K562 (cell line): ENCODE measurements around the gene STMN3. TPM values are rescaled to one million over a fixed set of nuclear protein-coding genes. Genes with fewer than 3 reads are reported as not detected.

ENCODE experiments used
- ATF3 ChIP-seq, 2 experiments: fragments of 450-650 bp in 1 of 2; sonication (generic) in 1 of 2; formaldehyde crosslinking in 1 of 2; IDR thresholded peaks in 1 of 2; conservative IDR thresholded peaks in 1 of 2; 2 replicates each; pipeline versions ENCODE4 v1.6.1 to v1.8.1; 2016 to 2023; ENCODE audit warnings: mild to moderate bottlenecking in 2 of 2, moderate library complexity in 2 of 2, inconsistent platforms in 1 of 2, missing genetic modification reagents in 1 of 2
- CREB3L1 ChIP-seq: fragments of 450-650 bp; IDR thresholded peaks from 2 replicates; pipeline ENCODE4 v1.6.1; 2014; ENCODE audit warnings: low read depth, mild to moderate bottlenecking, moderate library complexity, borderline replicate concordance
- JUND ChIP-seq, 2 experiments: IDR thresholded peaks; 2 replicates in 1 of 2; 3 replicates in 1 of 2; pipeline ENCODE4 v1.6.1; 2011; ENCODE audit warnings: borderline replicate concordance in 2 of 2, low read depth in 2 of 2, low read length in 2 of 2, improper control_type of control experiment in 1 of 2, missing biosample characterization in 1 of 2, missing genetic modification characterization in 1 of 2, missing genetic modification reagents in 1 of 2
- PHF20 ChIP-seq: fragments of 450-650 bp; IDR thresholded peaks from 2 replicates; pipeline ENCODE4 v1.6.1; 2018; ENCODE audit not compliant: partially characterized antibody
- polyA plus RNA-seq, 8 experiments: library from polyadenylated mRNA; depleted of rRNA in 4 of 8; stranded (reverse) in 5 of 8; unstranded in 3 of 8; fragments of >200 nt; fragmentation: Nextera tagmentation in 2 of 8; fragmentation: Illumina TruSeq in 1 of 8; extraction: Ambion mirVana in 2 of 8; extraction: Trizol in 1 of 8; gene quantifications; 2 replicates each; pipeline versions ENCODE4 v1.2.1 to v1.2.3, GENCODE V29; 2011 to 2014; ENCODE audit warnings: inconsistent platforms in 1 of 8, missing spikeins in 1 of 8
- total RNA-seq, 7 experiments: library from RNA; depleted of rRNA in 6 of 7; stranded (reverse); fragments of >200 nt in 6 of 7; fragmentation: Illumina TruSeq in 2 of 7; extraction: Trizol in 2 of 7; gene quantifications; 2 replicates each; pipeline versions ENCODE4 v1.2.1 to v1.2.3, GENCODE V29; 2011 to 2021; ENCODE audit warnings: low replicate concordance in 1 of 7
- TF ChIP-seq, protein P1 (sequence below): fragments of 200-600 bp; sonication (generic); IDR thresholded peaks from one replicate; pipeline ENCODE4 v1.6.1; 2012; ENCODE audit warnings: mild to moderate bottlenecking, low read depth, low read length, inconsistent platforms
- TF ChIP-seq, protein P2 (sequence below): IDR thresholded peaks from 2 replicates; pipeline ENCODE4 v1.6.1; 2011; ENCODE audit warnings: borderline replicate concordance, low read depth, mild to moderate bottlenecking, moderate library complexity, low read length; ENCODE audit not compliant: insufficient read depth, poor library complexity, severe bottlenecking

Gene STMN3
- total and polyA plus RNA-seq, 9 of the 15 experiments (the other 6 are each of a cell fraction or from before 2014, with no cell fraction given): 0.70 to 65.6 (median 29.4) TPM

GRCh38 chr20:63642527-63643247, 10.5 kb downstream of the STMN3 start (continued):
- TF ChIP-seq ATF3 (IDR thresholded peaks at IDR 0.05) (no peak), ATF3 (CRISPR knock-in tag; conservative IDR thresholded peaks at IDR 0.05) (no peak), JUND (IDR thresholded peaks at IDR 0.05; ENCODE audit: borderline replicate concordance, low read depth, low read length) (no peak), JUND (tag; IDR thresholded peaks at IDR 0.05; ENCODE audit: borderline replicate concordance, low read depth, low read length) (no peak), CREB3L1 (0 out of 2 replicates have a peak, but pooled peaks have one; percentile 14), PHF20 (no peak)
- TF ChIP-seq, protein P1, sequence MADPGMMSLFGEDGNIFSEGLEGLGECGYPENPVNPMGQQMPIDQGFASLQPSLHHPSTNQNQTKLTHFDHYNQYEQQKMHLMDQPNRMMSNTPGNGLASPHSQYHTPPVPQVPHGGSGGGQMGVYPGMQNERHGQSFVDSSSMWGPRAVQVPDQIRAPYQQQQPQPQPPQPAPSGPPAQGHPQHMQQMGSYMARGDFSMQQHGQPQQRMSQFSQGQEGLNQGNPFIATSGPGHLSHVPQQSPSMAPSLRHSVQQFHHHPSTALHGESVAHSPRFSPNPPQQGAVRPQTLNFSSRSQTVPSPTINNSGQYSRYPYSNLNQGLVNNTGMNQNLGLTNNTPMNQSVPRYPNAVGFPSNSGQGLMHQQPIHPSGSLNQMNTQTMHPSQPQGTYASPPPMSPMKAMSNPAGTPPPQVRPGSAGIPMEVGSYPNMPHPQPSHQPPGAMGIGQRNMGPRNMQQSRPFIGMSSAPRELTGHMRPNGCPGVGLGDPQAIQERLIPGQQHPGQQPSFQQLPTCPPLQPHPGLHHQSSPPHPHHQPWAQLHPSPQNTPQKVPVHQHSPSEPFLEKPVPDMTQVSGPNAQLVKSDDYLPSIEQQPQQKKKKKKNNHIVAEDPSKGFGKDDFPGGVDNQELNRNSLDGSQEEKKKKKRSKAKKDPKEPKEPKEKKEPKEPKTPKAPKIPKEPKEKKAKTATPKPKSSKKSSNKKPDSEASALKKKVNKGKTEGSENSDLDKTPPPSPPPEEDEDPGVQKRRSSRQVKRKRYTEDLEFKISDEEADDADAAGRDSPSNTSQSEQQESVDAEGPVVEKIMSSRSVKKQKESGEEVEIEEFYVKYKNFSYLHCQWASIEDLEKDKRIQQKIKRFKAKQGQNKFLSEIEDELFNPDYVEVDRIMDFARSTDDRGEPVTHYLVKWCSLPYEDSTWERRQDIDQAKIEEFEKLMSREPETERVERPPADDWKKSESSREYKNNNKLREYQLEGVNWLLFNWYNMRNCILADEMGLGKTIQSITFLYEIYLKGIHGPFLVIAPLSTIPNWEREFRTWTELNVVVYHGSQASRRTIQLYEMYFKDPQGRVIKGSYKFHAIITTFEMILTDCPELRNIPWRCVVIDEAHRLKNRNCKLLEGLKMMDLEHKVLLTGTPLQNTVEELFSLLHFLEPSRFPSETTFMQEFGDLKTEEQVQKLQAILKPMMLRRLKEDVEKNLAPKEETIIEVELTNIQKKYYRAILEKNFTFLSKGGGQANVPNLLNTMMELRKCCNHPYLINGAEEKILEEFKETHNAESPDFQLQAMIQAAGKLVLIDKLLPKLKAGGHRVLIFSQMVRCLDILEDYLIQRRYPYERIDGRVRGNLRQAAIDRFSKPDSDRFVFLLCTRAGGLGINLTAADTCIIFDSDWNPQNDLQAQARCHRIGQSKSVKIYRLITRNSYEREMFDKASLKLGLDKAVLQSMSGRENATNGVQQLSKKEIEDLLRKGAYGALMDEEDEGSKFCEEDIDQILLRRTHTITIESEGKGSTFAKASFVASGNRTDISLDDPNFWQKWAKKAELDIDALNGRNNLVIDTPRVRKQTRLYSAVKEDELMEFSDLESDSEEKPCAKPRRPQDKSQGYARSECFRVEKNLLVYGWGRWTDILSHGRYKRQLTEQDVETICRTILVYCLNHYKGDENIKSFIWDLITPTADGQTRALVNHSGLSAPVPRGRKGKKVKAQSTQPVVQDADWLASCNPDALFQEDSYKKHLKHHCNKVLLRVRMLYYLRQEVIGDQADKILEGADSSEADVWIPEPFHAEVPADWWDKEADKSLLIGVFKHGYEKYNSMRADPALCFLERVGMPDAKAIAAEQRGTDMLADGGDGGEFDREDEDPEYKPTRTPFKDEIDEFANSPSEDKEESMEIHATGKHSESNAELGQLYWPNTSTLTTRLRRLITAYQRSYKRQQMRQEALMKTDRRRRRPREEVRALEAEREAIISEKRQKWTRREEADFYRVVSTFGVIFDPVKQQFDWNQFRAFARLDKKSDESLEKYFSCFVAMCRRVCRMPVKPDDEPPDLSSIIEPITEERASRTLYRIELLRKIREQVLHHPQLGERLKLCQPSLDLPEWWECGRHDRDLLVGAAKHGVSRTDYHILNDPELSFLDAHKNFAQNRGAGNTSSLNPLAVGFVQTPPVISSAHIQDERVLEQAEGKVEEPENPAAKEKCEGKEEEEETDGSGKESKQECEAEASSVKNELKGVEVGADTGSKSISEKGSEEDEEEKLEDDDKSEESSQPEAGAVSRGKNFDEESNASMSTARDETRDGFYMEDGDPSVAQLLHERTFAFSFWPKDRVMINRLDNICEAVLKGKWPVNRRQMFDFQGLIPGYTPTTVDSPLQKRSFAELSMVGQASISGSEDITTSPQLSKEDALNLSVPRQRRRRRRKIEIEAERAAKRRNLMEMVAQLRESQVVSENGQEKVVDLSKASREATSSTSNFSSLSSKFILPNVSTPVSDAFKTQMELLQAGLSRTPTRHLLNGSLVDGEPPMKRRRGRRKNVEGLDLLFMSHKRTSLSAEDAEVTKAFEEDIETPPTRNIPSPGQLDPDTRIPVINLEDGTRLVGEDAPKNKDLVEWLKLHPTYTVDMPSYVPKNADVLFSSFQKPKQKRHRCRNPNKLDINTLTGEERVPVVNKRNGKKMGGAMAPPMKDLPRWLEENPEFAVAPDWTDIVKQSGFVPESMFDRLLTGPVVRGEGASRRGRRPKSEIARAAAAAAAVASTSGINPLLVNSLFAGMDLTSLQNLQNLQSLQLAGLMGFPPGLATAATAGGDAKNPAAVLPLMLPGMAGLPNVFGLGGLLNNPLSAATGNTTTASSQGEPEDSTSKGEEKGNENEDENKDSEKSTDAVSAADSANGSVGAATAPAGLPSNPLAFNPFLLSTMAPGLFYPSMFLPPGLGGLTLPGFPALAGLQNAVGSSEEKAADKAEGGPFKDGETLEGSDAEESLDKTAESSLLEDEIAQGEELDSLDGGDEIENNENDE: no peak
- TF ChIP-seq, protein P2, sequence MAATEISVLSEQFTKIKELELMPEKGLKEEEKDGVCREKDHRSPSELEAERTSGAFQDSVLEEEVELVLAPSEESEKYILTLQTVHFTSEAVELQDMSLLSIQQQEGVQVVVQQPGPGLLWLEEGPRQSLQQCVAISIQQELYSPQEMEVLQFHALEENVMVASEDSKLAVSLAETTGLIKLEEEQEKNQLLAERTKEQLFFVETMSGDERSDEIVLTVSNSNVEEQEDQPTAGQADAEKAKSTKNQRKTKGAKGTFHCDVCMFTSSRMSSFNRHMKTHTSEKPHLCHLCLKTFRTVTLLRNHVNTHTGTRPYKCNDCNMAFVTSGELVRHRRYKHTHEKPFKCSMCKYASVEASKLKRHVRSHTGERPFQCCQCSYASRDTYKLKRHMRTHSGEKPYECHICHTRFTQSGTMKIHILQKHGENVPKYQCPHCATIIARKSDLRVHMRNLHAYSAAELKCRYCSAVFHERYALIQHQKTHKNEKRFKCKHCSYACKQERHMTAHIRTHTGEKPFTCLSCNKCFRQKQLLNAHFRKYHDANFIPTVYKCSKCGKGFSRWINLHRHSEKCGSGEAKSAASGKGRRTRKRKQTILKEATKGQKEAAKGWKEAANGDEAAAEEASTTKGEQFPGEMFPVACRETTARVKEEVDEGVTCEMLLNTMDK: no peak
